NT2/D1 (cell line): ENCODE data around the gene ODC1.

ENCODE experiments used
- SUZ12 ChIP-seq: IDR thresholded peaks from 2 replicates; pipeline ENCODE4 v1.6.1; 2011; ENCODE audit not compliant: insufficient read length, insufficient read depth; ENCODE audit errors: extremely low read depth
- YY1 ChIP-seq: IDR thresholded peaks from 2 replicates; pipeline ENCODE4 v1.6.1; 2011; ENCODE audit not compliant: insufficient read length, insufficient read depth

DNA sequence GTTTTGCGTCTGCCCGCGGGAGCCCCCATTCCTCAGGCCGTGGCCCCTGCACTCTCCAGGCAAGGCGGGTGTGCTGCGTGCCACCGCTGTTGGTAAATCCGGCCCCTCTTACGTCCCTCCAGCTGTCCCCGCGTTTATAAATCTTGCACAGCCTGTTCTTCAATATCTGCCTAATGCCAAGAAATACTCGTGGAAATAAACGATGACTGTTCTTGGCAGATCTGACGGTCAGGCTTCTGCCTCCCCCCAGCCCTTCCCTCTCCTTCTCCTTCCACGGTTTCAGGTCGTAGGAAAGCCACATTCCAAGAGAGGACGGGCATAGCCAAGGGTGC, 20.5 kb downstream of the ODC1 start:
- no peak for TF ChIP-seq YY1
- no peak for TF ChIP-seq SUZ12
